ENCODE measurements around the gene TGFB1. TPM values are rescaled to one million over a fixed set of nuclear protein-coding genes. Genes with fewer than 3 reads are reported as not detected.
"Not testable (repeated sequence)": the region's sequence is repeated elsewhere in the genome, so short reads cannot be mapped to it uniquely, and the experiment has no call there.

The TGFB1 gene
- total RNA-seq, 1 experiment from 2014 or later = 16.4 TPM

- H3K4me3 ChIP-seq = no peak overlapping the region
- peaks cover 93% of the 10 kb centered on the region for H3K36me3 ChIP-seq
- DNase-seq (ENCODE audit: low read depth in 1 of 2, low spot score in 2 of 2) = no peak
- no peaks in the 10 kb centered on the region for H3K27me3 ChIP-seq (replicated peaks)
- peaks cover 20% of the 10 kb centered on the region for H3K4me1 ChIP-seq (replicated peaks)
- no peak overlapping the region for H3K27ac ChIP-seq
- H3K9me3 ChIP-seq (replicated peaks) = no peaks in the 10 kb centered on the region
Measured at GRCh38 chr19:41303954-41304353, 49.8 kb downstream of the TGFB1 start.

- Histone ChIP-seq H3K27me3 (replicated peaks) (no peaks in the 10 kb centered on the region), H3K9me3 (replicated peaks) (no peaks in the 10 kb centered on the region), H3K4me1 (replicated peaks) (peaks cover 11% of the 10 kb centered on the region), H3K27ac (no peak overlapping the region), H3K4me3 (no peak overlapping the region), H3K36me3 (peaks cover 96% of the 10 kb centered on the region)
- DNase-seq (ENCODE audit: low read depth in 1 of 2, low spot score in 2 of 2) = no peak
Measured at GRCh38 chr19:41302624-41303351, 50.9 kb downstream of the TGFB1 start.

GRCh38 chr19:41300555-41300954, 53.2 kb downstream of the TGFB1 start:
- Histone ChIP-seq H3K36me3 (peaks cover 99% of the 10 kb centered on the region), H3K27me3 (replicated peaks) (no peaks in the 10 kb centered on the region), H3K27ac (no peak overlapping the region), H3K9me3 (replicated peaks) (no peaks in the 10 kb centered on the region), H3K4me1 (replicated peaks) (peaks cover 11% of the 10 kb centered on the region), H3K4me3 (no peak overlapping the region)
- no peak for DNase-seq (ENCODE audit: low read depth in 1 of 2, low spot score in 2 of 2)

GRCh38 chr19:41299755-41300089, 54.0 kb downstream of the TGFB1 start:
- DNase-seq (ENCODE audit: low read depth in 1 of 2, low spot score in 2 of 2) = peak; percentile 54 to 77
- H3K36me3 ChIP-seq = peaks cover 99% of the 10 kb centered on the region
- no peaks in the 10 kb centered on the region for H3K27me3 ChIP-seq (replicated peaks)
- H3K4me3 ChIP-seq = no peak overlapping the region
- H3K4me1 ChIP-seq (replicated peaks) = peaks cover 11% of the 10 kb centered on the region
- H3K27ac ChIP-seq = no peak overlapping the region
- H3K9me3 ChIP-seq (replicated peaks) = no peaks in the 10 kb centered on the region

- H3K9me3 ChIP-seq (replicated peaks) = no peaks in the 10 kb centered on the region
- H3K36me3 ChIP-seq = peaks cover 99% of the 10 kb centered on the region
- DNase-seq (ENCODE audit: low read depth in 1 of 2, low spot score in 2 of 2) = no peak
- H3K27me3 ChIP-seq (replicated peaks) = no peaks in the 10 kb centered on the region
- no peak overlapping the region for H3K27ac ChIP-seq
- H3K4me1 ChIP-seq (replicated peaks) = peaks cover 11% of the 10 kb centered on the region
- no peak overlapping the region for H3K4me3 ChIP-seq
Measured at GRCh38 chr19:41299046-41299754, 54.5 kb downstream of the TGFB1 start.

- peak in 1 of 2 experiments; percentile 21 for DNase-seq (ENCODE audit: low read depth in 1 of 2, low spot score in 2 of 2)
- H3K4me3 ChIP-seq = no peak overlapping the region
- no peaks in the 10 kb centered on the region for H3K27me3 ChIP-seq (replicated peaks)
- H3K4me1 ChIP-seq (replicated peaks) = peaks cover 11% of the 10 kb centered on the region
- H3K27ac ChIP-seq = peak overlapping the region; percentile 19; the same call in 1 of the 2 replicates
- H3K9me3 ChIP-seq (replicated peaks) = no peaks in the 10 kb centered on the region
- peaks cover 99% of the 10 kb centered on the region for H3K36me3 ChIP-seq
Measured at GRCh38 chr19:41298348-41298964, 55.3 kb downstream of the TGFB1 start.

- Histone ChIP-seq H3K9me3 (replicated peaks) (no peaks in the 10 kb centered on the region), H3K27me3 (replicated peaks) (no peaks in the 10 kb centered on the region), H3K4me3 (no peak overlapping the region), H3K36me3 (peaks cover 99% of the 10 kb centered on the region), H3K27ac (peak overlapping the region; percentile 47; the same call in 1 of the 2 replicates), H3K4me1 (replicated peaks) (peaks cover 11% of the 10 kb centered on the region)
- no peak for DNase-seq (ENCODE audit: low read depth in 1 of 2, low spot score in 2 of 2)
Measured at GRCh38 chr19:41297628-41298347, 55.9 kb downstream of the TGFB1 start.

GRCh38 chr19:41296433-41296871, 57.3 kb downstream of the TGFB1 start:
- peaks cover 11% of the 10 kb centered on the region for H3K4me1 ChIP-seq (replicated peaks)
- no peak overlapping the region for H3K4me3 ChIP-seq
- H3K36me3 ChIP-seq = peaks cover 100% of the 10 kb centered on the region
- H3K27ac ChIP-seq = no peak overlapping the region
- H3K27me3 ChIP-seq (replicated peaks) = no peaks in the 10 kb centered on the region
- DNase-seq (ENCODE audit: low read depth in 1 of 2, low spot score in 2 of 2) = no peak
- H3K9me3 ChIP-seq (replicated peaks) = no peaks in the 10 kb centered on the region

- no peak for DNase-seq (ENCODE audit: low read depth in 1 of 2, low spot score in 2 of 2)
- peaks cover 100% of the 10 kb centered on the region for H3K36me3 ChIP-seq
Measured at GRCh38 chr19:41295499-41295898, 58.2 kb downstream of the TGFB1 start.

GRCh38 chr19:41294393-41294792, 59.3 kb downstream of the TGFB1 start:
- peaks cover 5% of the 10 kb centered on the region for H3K4me1 ChIP-seq (replicated peaks)
- H3K27ac ChIP-seq = no peak overlapping the region
- no peaks in the 10 kb centered on the region for H3K27me3 ChIP-seq (replicated peaks)
- H3K9me3 ChIP-seq (replicated peaks) = no peaks in the 10 kb centered on the region
- H3K36me3 ChIP-seq = peaks cover 100% of the 10 kb centered on the region
- DNase-seq (ENCODE audit: low read depth in 1 of 2, low spot score in 2 of 2) = no peak
- H3K4me3 ChIP-seq = no peak overlapping the region

More at GRCh38 chr19:41295499-41295898, 58.2 kb downstream of the TGFB1 start:
- no peaks in the 10 kb centered on the region for H3K9me3 ChIP-seq (replicated peaks)
- H3K27me3 ChIP-seq (replicated peaks) = no peaks in the 10 kb centered on the region
- H3K4me3 ChIP-seq = no peak overlapping the region
- no peak overlapping the region for H3K27ac ChIP-seq
- peaks cover 11% of the 10 kb centered on the region for H3K4me1 ChIP-seq (replicated peaks)

- H3K4me3 ChIP-seq; H3K9me3 ChIP-seq (replicated peaks): not testable (repeated sequence)
- H3K36me3 ChIP-seq = peaks cover 94% of the 10 kb centered on the region
Measured at GRCh38 chr19:41289814-41290213, 63.9 kb downstream of the TGFB1 start.

GRCh38 chr19:41288673-41289530, 64.8 kb downstream of the TGFB1 start:
- no peak overlapping the region for H3K27ac ChIP-seq
- no peaks in the 10 kb centered on the region for H3K27me3 ChIP-seq (replicated peaks)
- no peaks in the 10 kb centered on the region for H3K9me3 ChIP-seq (replicated peaks)
- DNase-seq (ENCODE audit: low read depth in 1 of 2, low spot score in 2 of 2) = no peak
- no peak overlapping the region for H3K4me3 ChIP-seq
- peaks cover 93% of the 10 kb centered on the region for H3K36me3 ChIP-seq
- no peaks in the 10 kb centered on the region for H3K4me1 ChIP-seq (replicated peaks)

More at GRCh38 chr19:41289814-41290213, 63.9 kb downstream of the TGFB1 start:
- H3K27me3 ChIP-seq (replicated peaks); H3K4me1 ChIP-seq (replicated peaks); H3K27ac ChIP-seq; DNase-seq (ENCODE audit: low read depth in 1 of 2, low spot score in 2 of 2): not testable (repeated sequence)
